ENCODE results near the gene PLA2G4B.

DNA sequence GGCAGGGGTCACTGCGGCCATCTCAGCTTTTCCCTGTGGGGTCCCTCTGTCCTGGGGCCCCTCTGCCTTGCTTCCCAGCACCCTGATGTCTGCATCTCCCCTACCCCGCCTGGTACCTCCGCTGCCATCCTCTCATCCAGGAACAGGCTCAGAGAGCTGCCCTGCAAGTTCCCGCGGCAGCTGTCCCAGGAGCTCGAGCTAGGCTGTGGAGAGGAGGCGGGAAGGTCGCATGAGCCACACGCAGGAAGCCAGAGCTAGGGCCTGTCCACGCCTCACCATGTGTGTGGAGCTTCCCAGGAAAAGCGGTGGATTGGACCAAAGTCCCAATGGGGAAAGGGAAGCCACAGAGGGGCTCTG, 12.5 kb downstream of the PLA2G4B start:
- TF ChIP-seq SPI1 (IDR thresholded peaks at IDR 0.05; ENCODE audit: low read depth, low read length) (no peak), POLR2AphosphoS5 (IDR thresholded peaks at IDR 0.05; ENCODE audit: low read depth, low read length) (no peak), POLR2A (IDR thresholded peaks at IDR 0.05; ENCODE audit: low read depth, low read length) (no peak), TAF1 (IDR thresholded peaks at IDR 0.05; ENCODE audit: low read depth, low read length) (no peak)

Data from GM12891 (cell line).